NCI-H1694 treated with DMSO at 0.1 percent for 48 hours (cell line): ENCODE results near the gene URAD.
"Not testable (repeated sequence)": the region's sequence is repeated elsewhere in the genome, so short reads cannot be mapped to it uniquely, and the experiment has no call there.

Source experiments
- DNase-seq: peaks from one replicate; lab custom pipeline; 2025; lab: John Stamatoyannopoulos, UW

The URAD gene

DNA sequence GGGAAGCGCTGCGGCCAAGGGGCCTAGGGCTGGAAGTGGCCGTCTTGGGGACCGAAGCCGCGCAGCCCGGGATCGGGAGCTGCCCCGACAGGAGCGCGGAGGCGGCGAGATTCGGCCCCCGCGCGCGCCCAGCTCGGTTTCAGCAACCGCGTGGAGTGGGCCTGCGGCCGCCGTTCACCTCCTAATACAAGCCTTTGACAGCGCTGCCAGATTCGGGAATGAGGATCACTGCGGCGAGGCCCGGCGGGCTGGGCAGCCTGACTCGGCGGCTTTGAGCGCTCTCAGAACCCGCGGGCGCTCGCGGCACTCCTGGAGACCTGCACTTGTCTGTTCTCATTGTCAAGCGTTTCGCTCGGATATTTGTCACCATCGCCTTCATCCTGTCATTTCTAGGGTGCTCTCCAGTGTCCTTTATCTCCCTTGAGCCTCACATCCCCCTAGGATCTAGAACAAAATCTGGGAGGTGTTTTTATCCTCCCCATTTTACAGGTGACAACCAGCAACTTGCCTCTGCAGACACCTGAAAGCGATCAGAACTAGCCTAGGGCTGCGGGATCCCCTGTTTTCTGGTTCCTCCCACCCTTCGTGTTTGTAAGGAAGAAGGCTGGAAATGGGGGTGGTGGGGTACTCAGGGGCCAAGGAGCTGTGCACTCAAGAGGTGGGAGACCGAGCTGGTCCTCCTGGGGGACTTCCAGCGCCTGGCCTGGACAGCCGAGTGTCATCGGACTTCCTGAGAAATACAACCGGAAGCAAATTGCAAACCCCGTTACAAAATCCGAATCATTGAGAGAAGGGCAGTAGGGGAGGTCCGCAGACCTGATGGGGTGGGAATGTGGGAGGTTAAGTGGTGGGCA is 17.9 kb downstream of the URAD start:
- no peak for DNase-seq

DNA sequence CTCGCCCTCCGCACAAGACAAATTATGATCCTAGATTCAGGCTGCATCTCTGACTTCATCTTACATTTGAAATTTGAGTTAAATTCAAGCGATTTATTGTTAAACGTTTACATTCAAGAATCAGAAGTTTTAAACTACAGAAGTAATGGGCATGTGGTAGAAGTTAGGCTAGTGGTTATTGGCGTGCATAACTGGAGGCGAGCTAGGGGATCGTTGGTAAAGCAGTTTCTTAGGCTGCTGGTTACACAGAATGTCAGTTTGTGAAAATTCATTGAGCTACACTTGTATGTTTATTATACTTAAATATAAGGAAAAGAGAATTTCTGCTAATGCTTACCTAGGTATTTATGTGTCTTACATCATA is 18.6 kb downstream of the URAD start:
- no peak for DNase-seq

DNA sequence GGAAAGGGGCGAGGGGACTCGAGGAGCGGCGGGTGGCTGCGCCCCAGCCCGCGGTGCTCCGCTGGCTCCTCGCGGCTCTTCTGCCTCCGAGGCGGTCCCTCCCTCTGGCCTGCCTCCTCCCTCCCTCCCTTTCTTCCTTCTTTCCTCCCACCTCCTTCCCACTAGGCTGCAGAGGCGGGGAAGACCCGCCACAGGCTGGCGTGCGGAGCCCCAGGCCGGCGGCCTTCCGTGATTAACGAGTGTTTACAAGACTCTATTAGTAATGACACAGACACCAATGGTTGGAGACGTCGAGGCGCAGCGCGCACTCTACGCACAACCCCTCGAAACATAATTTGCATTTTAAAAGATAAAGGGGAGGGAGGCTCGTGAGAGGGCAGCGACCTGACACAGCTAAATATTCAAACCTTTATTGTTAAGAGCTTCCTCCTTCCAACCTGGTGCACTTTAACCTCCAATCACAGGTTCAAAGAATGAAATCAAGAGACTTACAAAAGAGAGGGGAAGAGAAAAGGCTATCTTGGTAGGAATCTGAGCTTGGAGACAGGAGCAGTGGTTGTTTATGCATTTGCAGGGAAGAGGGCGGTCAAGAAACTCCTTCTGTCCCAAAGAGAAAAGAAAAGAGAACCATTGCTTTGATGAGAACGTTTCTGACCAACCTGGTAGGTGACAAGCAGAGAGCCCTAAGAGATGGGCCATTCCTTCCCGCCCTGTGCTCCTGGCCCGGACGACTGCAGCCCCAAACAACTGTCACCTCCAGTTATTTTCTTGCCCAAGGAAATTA is 19.2 kb downstream of the URAD start, which contains the start of gene CDX2:
TSS of gene CDX2 (minus strand) at position 234 of the 784 bp plus-strand sequence. CDS start 309 bp downstream, outside the sequence.
- DNase-seq = no peak

DNA sequence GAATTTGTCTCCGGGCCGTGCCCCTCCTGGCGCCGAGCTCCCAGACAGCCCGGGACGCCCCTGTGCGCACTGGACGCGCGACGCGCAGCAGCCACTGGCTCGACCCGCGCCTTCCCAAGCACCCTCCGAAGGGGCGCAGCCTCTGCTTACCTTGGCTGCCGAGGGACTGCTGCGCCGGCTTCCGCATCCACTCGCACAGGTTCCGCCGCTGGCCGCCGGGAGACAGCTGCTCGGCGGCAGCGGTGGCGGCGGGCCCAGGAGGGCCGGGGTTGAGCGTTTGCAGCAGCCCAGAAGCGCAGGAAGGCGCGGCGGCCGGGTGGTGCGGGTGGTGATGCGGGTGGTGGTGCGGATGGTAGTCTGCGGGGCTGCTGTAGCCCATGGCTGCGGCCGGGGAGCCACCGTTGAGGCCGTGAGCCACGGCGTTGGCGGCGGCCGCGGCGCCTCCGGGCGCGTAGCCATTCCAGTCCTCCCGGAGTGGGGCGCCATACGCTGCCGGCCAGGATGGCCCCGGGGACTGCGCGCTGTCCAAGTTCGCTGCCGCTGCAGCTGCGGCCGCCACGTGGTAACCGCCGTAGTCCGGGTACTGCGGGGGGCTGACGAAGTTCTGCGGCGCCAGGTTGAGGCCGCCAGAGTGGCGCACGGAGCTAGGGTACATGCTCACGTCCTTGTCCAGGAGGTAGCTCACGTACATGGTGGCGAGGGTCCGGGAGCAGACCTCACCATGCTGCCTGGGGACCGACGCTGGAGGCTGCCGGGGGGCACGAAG is 20.0 kb downstream of the URAD start:
- DNase-seq = no peak

DNA sequence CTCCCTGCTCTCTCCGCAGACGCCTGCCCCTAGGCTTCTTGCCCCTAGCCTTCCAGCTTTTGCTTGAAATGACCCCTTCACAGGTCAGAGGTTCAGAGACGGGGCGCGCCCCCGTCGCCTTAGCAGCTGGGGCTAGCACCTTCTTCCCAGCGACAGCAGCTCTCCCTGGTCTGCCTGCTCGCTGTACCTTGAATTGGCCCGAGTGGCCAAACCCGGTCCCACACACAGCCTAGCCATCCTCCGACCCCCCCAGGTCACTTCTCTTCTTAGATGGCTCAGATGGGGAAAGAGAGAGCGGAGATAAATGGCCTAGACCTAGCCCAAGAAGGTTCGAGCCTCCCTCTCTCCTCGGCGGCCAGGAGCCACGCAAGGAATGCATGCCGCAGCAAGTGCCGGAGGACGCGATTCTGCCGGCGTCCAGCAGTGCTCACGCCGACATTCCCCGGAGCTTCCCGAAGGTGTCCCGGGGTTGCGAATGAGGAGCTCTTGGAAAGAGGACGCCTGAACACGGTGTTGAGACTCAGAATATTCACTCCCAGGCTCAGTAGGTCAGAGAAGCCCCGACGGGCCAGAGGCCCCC is 20.7 kb downstream of the URAD start:
- DNase-seq = no peak

DNA sequence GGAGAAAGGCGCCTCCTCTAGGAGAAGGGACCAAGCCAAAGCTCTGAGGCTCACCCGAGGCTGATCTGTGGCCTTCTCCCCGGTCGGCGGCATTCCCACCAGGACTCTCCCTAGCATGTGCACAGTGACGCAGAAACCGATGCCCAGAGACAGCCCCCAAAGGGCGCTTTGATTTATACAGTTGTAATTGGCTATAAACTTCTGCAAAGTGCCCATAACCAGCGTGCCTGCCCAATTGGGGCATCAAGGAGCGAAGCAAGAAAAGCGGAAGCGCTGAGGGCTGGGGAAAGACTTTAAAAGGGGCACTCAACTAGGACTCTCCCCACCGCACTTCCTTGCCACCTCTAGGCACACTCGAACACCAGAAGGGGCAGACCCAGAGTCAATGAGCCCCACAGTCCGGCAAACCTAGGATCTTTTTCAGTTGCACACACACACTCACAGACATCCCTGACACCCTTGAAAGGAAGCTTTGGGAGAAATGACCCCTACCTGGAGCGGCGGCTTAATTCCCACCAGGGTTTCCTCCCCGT is 21.2 kb downstream of the URAD start:
- DNase-seq = no peak

DNA sequence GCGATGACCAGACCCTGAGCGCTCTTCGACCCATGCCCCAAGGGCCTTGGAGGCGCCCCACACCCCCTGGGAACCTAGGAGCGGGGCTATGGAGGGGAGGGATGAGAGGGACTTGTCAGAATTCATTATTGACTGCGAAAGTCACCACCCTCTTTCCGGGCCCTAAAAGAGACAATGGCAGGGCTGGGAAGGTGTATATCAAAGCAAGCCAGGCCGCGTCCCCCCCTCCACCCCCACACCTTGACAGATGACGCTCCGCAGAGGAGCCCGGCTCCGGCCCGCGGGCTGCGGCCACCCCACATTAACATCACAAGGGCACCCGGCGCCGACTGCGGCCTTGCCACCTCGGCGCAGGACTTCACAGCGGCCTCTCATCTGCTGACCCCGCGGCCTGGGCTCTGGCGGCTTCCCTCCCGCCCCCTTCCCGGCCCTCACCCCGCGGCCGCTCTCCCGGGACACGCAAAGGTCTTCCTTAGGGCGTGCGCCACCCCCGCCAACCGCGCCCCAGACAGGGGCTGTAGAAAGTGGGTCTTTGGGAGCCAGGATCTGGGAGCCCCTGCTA is 21.8 kb downstream of the URAD start:
- DNase-seq = no peak

DNA sequence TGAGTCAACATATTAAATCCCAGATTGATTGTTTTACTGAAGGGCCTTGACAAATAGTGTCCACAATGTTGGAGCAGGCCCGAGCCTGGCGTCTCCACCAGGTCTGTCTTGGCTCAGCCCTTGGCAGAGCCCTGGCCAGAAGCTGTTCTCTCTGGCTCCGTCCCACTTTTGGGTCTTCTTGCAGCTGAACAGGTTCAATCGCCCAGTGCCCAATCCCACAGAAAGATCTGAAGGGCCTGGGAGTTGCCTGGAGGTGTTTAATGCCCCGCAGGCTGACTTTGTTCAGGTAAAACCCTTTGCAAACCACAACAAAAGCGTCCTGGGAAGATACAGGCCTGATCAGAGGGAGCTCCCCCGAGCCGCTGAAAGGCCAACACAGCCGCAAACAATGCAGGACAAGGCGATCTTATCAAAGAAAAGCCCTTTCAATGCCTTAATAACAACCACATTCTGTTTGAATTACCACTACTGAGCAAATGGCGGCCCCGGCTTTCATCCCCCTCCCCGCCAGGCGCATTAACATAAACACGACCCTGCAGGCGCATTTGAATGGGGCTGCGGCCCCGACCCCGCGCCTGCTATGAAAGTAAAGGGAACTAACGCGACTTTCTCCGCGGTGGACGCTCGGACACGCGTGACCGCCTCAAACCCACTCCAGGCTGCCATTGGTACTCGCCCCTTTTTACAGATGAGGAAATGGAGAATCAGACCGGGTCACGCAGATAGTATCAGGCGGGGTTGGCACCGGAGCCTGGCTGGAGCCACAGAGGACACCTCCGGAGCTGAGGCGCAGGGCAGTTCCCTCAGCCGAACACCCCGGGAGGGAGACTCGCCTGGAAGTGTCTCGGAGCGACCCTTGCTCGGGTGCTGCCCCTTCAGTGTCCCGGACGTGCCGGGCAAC is 22.5 kb downstream of the URAD start:
- no peak for DNase-seq

DNA sequence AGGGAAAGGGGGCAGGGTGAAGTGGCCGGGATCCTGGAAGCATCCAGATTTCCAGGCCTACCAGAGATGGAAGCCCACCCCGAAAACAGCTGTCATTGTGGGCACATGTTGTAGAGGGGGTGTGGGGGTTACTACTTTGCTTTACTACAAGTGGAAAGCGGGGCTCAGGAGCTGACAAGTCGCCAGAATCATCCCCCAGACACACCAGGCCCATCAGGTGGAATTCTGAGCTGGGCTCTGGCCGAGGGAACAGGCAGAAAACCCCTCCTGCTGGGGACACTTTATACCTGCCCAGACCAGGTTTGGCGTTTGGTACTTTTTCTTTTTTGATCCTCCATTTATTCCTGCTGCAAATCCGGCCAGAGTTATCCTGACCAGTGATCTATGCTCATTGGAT is 23.2 kb downstream of the URAD start:
- no peak for DNase-seq

DNA sequence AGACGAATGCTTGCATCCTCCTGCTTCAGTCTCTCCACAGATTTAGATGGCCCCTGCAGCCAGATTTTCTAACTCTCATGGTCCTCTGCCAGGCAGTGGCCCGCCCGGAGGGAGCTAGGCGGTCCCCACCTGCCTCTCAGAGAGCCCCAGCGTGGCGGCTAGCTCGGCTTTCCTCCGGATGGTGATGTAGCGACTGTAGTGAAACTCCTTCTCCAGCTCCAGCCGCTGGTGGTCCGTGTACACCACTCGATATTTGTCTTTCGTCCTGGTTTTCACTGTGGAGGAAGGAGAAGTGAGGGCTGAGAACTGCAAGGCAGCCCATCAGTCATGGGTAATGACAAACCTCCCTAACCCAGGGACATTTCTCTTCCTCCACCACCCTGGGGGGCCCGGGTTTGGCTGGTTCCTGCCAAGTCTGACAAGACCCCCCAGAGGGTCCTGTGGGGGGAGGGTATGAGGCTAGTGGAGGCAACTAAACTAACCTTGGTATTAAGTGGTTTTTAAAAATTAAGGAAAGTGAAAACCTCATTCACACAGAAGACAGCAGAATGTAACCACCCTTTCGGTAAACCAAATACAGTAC is 23.7 kb downstream of the URAD start:
- DNase-seq = no peak

DNA sequence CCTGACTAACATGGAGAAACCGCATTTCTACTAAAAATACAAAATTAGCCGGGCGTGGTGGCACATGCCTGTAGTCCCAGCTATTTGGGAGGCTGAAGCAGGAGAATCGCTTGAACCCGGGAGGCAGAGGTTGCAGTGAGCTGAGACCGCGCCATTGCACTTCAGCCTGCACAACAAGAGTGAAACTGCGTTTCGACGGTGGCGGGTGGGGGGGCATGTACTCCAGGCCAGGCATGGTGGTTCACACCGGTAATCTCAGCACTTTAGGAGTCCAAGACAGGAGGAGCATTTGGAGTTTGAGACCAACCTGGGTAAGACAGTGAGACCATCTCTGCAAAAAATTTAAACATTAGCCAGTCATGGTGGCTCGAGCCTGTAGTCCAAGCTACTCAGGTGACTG is 24.3 kb downstream of the URAD start:
- not testable (repeated sequence) for DNase-seq

DNA sequence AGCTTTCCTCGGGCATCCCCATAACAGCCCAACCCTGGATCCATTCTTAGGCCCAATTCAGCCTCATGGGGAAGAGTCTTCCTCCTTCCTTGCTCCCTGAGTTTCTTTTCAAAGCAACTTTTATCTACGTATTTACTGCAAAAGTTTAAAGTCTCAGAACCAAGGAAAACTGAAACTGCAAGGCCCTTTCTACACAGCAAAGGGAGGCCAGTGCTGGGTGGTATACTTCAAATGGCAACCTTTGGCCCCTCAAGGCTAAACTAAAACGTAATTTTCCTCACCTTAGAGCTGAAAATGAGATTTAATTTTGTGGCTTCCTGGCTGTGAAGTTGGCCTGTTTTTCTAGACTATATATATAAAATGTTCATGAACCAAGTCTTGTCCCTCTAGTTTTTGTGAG is 25.0 kb downstream of the URAD start:
- no peak for DNase-seq

DNA sequence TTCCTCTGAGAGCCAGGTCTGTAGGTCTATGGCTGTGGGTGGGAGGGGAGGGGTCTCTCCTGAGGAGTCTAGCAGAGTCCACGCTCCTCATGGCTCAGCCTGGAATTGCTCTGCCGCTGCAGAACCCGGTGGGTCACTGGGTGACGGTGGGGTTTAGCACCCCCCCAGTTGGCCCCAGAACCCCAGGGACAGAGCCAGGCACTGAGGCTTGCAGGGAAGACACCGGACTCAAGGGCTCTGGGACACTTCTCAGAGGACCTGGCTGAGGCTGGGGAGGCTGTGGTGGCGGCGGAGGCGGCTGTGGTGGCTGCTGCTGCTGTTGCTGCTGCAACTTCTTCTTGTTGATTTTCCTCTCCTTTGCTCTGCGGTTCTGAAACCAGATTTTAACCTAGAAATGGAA is 25.5 kb downstream of the URAD start:
- DNase-seq = no peak

DNA sequence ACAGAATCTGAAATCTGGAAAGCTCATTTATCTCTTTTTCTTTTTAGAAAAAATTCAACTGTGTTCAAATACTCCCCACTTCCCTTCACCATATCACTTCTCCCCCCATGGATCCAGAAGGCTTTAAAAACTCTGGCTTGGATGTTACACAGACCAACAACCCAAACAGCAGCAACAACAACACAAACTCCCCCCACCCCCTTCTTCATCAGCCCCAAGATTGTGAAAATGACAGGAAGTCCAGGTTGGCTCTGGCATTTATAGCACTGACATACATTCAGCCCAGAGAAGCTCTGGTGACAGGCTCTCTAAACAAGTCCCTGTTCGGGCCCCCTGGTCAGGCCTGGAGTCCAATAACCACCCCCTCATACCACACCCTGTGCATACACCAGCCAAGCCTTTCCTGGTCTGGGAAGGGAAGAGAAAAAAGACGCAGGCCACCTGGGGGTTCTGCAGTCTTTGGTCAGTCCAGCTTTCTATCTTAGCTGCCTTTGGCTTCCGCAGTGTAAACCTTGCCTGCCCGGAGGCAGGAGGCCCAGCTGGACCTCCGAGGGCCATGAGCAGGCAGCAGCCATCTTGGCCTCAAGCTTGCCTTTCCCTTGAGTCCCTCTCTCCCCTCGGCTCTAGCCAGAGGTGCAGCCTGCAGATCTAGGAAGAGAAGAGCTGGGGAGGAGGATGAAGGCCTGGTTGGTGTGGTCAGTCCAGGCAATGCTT is 26.2 kb downstream of the URAD start:
- DNase-seq = no peak

DNA sequence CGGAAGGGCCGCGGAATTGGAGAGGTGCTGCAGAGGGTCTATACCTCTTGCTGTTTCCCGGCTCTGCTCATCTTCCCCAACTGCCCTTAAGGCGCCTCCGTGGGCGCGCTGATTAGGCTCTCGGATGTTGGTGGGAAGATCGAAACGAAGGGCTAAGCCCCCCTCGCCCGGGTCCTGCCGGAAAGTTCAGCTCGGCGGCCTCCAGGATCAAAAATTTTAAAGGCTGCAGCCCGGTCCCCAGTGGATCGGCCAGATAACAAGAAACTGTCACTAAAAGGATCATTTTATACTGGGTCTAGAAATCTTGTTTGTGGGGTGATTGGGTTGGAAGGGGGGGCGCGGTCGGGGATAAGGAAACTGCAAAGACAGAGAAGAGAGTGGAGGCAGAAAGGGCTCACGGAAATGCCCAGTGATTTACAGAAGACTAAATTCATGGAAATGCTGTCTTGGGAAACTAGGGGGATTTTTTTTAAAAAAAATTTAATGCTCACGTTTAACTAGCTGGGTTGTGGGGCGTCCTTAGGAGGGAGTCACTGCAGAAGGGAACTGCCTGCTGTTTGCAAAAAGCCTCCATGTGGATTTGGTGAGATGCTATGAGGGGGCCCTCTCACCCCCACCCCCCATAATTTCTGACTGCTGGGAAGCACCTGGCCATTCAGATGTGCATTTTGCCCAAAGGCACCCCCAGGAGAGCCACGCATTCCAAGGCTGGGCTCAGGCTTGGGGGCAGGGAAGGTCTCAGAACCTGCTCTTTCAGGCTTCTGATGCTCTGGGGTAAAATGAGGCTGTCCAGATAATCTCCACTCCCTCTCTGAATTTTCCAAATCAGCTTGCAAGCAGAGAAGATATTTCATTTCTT is 27.0 kb downstream of the URAD start:
- no peak for DNase-seq

DNA sequence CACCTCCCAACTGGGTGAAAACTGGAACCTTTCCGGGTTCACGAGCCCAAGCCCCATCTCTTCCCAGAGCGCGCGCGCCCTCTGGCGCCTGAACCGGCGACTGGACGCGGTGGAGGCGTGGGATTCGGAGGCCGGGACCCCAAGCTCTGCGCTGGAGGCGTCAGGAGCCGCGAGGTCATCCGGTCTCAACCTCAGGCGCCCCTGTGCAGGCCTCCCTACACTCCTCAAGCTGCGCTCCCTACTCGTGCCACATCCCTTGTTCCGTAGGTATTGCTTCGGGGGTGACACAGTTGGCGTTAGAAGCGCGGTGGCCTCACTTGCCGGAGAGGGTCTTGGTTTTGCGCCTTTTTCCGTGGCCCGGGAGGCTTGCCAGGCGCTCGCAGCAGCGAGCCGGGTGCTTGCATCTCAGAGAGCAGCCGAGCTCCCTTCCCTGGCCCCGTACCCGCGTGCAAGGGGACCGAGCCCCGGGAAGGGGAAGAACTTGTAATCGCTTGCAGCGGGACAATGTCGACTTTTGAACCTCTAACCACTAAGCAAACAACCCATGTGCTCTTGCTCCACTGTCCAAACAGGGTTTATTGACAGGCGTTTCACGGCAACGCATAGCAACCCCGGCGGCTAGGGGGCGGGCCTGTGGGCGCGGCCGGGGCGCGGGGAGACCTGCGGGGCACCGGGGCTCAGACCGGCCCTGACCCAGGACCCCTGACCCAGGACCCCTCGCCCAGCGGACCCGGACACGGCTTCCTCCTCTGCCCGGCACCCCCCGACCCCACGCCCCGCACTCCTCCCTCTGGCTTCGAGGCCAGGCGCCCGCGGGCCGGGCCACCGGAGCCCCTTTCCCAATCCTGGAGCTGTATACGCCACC is 27.9 kb downstream of the URAD start:
- peak; percentile 12 for DNase-seq

DNA sequence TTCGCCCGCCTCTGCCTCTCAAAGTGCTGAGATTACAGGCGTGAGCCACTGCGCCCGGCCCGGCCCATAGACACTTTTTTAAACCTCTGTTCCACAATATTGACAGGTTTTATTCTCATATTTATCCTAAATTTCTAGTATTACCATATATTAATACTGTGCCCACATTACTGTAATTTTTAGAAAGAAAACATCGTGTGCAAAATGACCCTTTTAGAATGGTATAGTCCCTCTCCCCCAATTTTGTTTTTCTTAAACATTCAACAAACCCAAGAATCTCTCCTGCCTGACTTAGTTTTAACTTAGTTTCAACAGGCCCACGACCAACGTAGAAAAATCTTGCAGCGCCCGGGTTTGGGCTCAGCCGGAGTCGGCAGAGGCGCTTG is 28.5 kb downstream of the URAD start:
- DNase-seq = no peak
